ENCODE results near the gene EMP2.
"Not testable (repeated sequence)": the region's sequence is repeated elsewhere in the genome, so short reads cannot be mapped to it uniquely, and the experiment has no call there.

The EMP2 gene

GRCh38 chr16:10554569-10554968 is 25.8 kb downstream of the EMP2 start:
- in situ Hi-C loops (cut with MboI; ENCODE audit: low sequenced_read_pairs) = no loop called here

- in situ Hi-C loops (cut with MboI; ENCODE audit: low sequenced_read_pairs) = no loop called here
Measured at GRCh38 chr16:10552998-10553491, 27.4 kb downstream of the EMP2 start.

GRCh38 chr16:10552281-10552680 is 28.1 kb downstream of the EMP2 start:
- in situ Hi-C loops (cut with MboI; ENCODE audit: low sequenced_read_pairs) = no loop called here

- in situ Hi-C loops (cut with MboI; ENCODE audit: low sequenced_read_pairs) = no loop called here
Measured at GRCh38 chr16:10551881-10552280, 28.5 kb downstream of the EMP2 start.

GRCh38 chr16:10548404-10548803 is 32.0 kb downstream of the EMP2 start:
- in situ Hi-C loops (cut with MboI; ENCODE audit: low sequenced_read_pairs) = no loop called here

GRCh38 chr16:10547708-10548107 is 32.7 kb downstream of the EMP2 start:
- in situ Hi-C loops (cut with MboI; ENCODE audit: low sequenced_read_pairs) = no loop called here

- in situ Hi-C loops (cut with MboI; ENCODE audit: low sequenced_read_pairs) = no loop called here
Measured at GRCh38 chr16:10543231-10543977, 37.0 kb downstream of the EMP2 start.

GRCh38 chr16:10541366-10541765 is 39.0 kb downstream of the EMP2 start:
- in situ Hi-C loops (cut with MboI; ENCODE audit: low sequenced_read_pairs) = no loop called here

GRCh38 chr16:10539793-10540192 is 40.6 kb downstream of the EMP2 start:
- in situ Hi-C loops (cut with MboI; ENCODE audit: low sequenced_read_pairs) = no loop called here

- in situ Hi-C loops (cut with MboI; ENCODE audit: low sequenced_read_pairs) = no loop called here
Measured at GRCh38 chr16:10539236-10539635, 41.2 kb downstream of the EMP2 start.

- in situ Hi-C loops (cut with MboI; ENCODE audit: low sequenced_read_pairs) = no loop called here
Measured at GRCh38 chr16:10538583-10538982, 41.8 kb downstream of the EMP2 start.

GRCh38 chr16:10537946-10538345 is 42.5 kb downstream of the EMP2 start:
- in situ Hi-C loops (cut with MboI; ENCODE audit: low sequenced_read_pairs) = no loop called here

GRCh38 chr16:10536814-10537389 is 43.5 kb downstream of the EMP2 start:
- in situ Hi-C loops (cut with MboI; ENCODE audit: low sequenced_read_pairs) = no loop called here

GRCh38 chr16:10536328-10536727 is 44.1 kb downstream of the EMP2 start:
- in situ Hi-C loops (cut with MboI; ENCODE audit: low sequenced_read_pairs) = not testable (repeated sequence)

- in situ Hi-C loops (cut with MboI; ENCODE audit: low sequenced_read_pairs) = no loop called here
Measured at GRCh38 chr16:10535461-10535860, 44.9 kb downstream of the EMP2 start.

- in situ Hi-C loops (cut with MboI; ENCODE audit: low sequenced_read_pairs) = no loop called here
Measured at GRCh38 chr16:10534748-10535147, 45.6 kb downstream of the EMP2 start.

GRCh38 chr16:10533612-10534011 is 46.8 kb downstream of the EMP2 start:
- in situ Hi-C loops (cut with MboI; ENCODE audit: low sequenced_read_pairs) = not testable (repeated sequence)

- in situ Hi-C loops (cut with MboI; ENCODE audit: low sequenced_read_pairs) = no loop called here
Measured at GRCh38 chr16:10531582-10531981, 48.8 kb downstream of the EMP2 start.

GRCh38 chr16:10530685-10531084 is 49.7 kb downstream of the EMP2 start:
- in situ Hi-C loops (cut with MboI; ENCODE audit: low sequenced_read_pairs) = no loop called here

- in situ Hi-C loops (cut with MboI; ENCODE audit: low sequenced_read_pairs) = no loop called here
Measured at GRCh38 chr16:10529895-10530669, 50.3 kb downstream of the EMP2 start.

GRCh38 chr16:10528635-10529034 is 51.8 kb downstream of the EMP2 start:
- in situ Hi-C loops (cut with MboI; ENCODE audit: low sequenced_read_pairs) = no loop called here

GRCh38 chr16:10526962-10527361 is 53.4 kb downstream of the EMP2 start:
- in situ Hi-C loops (cut with MboI; ENCODE audit: low sequenced_read_pairs) = no loop called here
